AG09309 (cell line): ENCODE results near the gene MADCAM1.

Experiments used
- DNase-seq: peaks from one replicate; pipeline ENCODE4 v3.0.0-alpha.2; 2010; ENCODE audit warnings: low read depth
- H3K4me3 ChIP-seq: 2 replicates; pipeline ENCODE4 v1.5.1; 2011; ENCODE audit warnings: mild to moderate bottlenecking, low read depth, low read length, moderate library complexity; ENCODE audit not compliant: control insufficient read depth
- CTCF ChIP-seq: IDR thresholded peaks from 2 replicates; pipeline ENCODE4 v1.5.1; 2011; ENCODE audit warnings: mild to moderate bottlenecking, low read depth, low read length, inconsistent platforms; ENCODE audit not compliant: insufficient read depth, control insufficient read depth; ENCODE audit errors: missing control alignments

The MADCAM1 gene

GRCh38 chr19:494171-495080, 1.9 kb upstream of the MADCAM1 start:
- no peak for DNase-seq
- no peak overlapping the region for H3K4me3 ChIP-seq
- no peak for TF ChIP-seq CTCF

GRCh38 chr19:495081-495401, 1.2 kb upstream of the MADCAM1 start:
- DNase-seq: no peak
- no peak for TF ChIP-seq CTCF
- H3K4me3 ChIP-seq: no peak overlapping the region

- TF ChIP-seq CTCF: peak; percentile 72
- DNase-seq: no peak
- no peak overlapping the region for H3K4me3 ChIP-seq
These were observed 729 bp upstream of the MADCAM1 start for GRCh38 chr19:495402-496111.

GRCh38 chr19:496986-497385, 700 bp downstream of the MADCAM1 start:
- H3K4me3 ChIP-seq: no peak overlapping the region
- DNase-seq: no peak
- no peak for TF ChIP-seq CTCF

GRCh38 chr19:497491-497868, 1.2 kb downstream of the MADCAM1 start:
- TF ChIP-seq CTCF: no peak
- no peak for DNase-seq
- no peak overlapping the region for H3K4me3 ChIP-seq

GRCh38 chr19:497869-498510, 1.7 kb downstream of the MADCAM1 start:
- H3K4me3 ChIP-seq: no peak overlapping the region
- no peak for TF ChIP-seq CTCF
- no peak for DNase-seq
